Tibial artery (tissue), 4 donors: ENCODE data around the gene SNTG2.

Source experiments
- DNase-seq, 2 donors: peaks; one replicate each; pipeline ENCODE4 v3.0.0-alpha.2; 2019
- H3K27ac ChIP-seq, 2 donors: fragments of 200-600 bp; sonication (generic) in 1 of 2; 1 replicate in 1 of 2; 2 replicates in 1 of 2; pipeline ENCODE4 v1.5.1; 2018 to 2019; ENCODE audit warnings: mild to moderate bottlenecking in 1 of 2
- H3K27me3 ChIP-seq, 2 donors: fragments of 200-600 bp; sonication (generic) in 1 of 2; one replicate each; pipeline versions ENCODE4 v1.5.1 to v1.6.0; 2016 to 2019
- H3K36me3 ChIP-seq, 3 donors: fragments of 200-600 bp; sonication (generic) in 2 of 3; one replicate each; pipeline ENCODE4 v1.5.1; 2016 to 2019; ENCODE audit warnings: mild to moderate bottlenecking in 2 of 3
- H3K4me1 ChIP-seq, 4 donors: fragments of 200-600 bp; sonication (generic) in 2 of 4; 1 replicate in 3 of 4; 2 replicates in 1 of 4; pipeline ENCODE4 v1.5.1; 2016 to 2019
- H3K4me3 ChIP-seq, 2 donors: fragments of 200-600 bp; sonication (generic) in 1 of 2; 1 replicate in 1 of 2; 2 replicates in 1 of 2; pipeline ENCODE4 v1.5.1; 2018 to 2019; ENCODE audit warnings: mild to moderate bottlenecking in 2 of 2
- H3K9me3 ChIP-seq, 3 donors: fragments of 200-600 bp; sonication (generic) in 1 of 3; one replicate each; pipeline ENCODE4 v1.5.1; 2016 to 2019
- intact Hi-C: fragments of 100-400 bp; cut with DNase I; formaldehyde crosslinking; loops from one replicate; pipeline ENCODE4 v1.15.0; 2023; ENCODE audit warnings: low total_unique reads
- TF ChIP-seq, protein P1 (sequence below), 2 experiments: fragments of 200-600 bp in 1 of 2; fragments of 450-650 bp in 1 of 2; IDR thresholded peaks; one replicate each; pipeline ENCODE4 v1.5.1; 2017 to 2019; ENCODE audit warnings: antibody characterized with exemption in 2 of 2, mild to moderate bottlenecking in 1 of 2, moderate library complexity in 1 of 2

SNTG2 gene

DNA sequence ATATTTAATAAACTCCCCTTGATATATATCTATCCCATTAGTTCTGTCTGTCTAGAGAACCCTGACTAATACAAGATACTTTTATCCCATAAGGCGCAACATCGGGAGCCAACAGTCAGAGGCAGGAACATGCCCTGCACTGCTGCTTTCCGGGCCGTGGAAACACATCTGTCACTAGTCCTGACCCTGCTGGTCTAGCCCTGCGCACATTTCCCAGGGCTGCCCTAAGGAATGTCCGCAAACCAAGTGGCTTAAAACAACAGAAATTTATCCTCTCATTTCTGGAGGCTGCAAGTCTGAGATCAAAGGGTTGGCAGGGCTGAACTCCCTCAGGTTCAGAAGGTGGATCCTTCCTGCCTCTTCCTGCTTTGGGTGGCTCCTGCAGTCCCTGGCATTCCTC, 348.4 kb downstream of the SNTG2 start:
- H3K4me3 ChIP-seq = no peak overlapping the region
- no peaks in the 10 kb centered on the region for H3K4me1 ChIP-seq
- intact Hi-C loops = no loop called here
- no peak for DNase-seq
- H3K9me3 ChIP-seq = no peaks in the 10 kb centered on the region
- H3K27ac ChIP-seq = no peak overlapping the region
- H3K27me3 ChIP-seq = peaks cover 0 to 7% of the 10 kb centered on the region in 2 donors
- no peaks in the 10 kb centered on the region for H3K36me3 ChIP-seq
- TF ChIP-seq, protein P1, sequence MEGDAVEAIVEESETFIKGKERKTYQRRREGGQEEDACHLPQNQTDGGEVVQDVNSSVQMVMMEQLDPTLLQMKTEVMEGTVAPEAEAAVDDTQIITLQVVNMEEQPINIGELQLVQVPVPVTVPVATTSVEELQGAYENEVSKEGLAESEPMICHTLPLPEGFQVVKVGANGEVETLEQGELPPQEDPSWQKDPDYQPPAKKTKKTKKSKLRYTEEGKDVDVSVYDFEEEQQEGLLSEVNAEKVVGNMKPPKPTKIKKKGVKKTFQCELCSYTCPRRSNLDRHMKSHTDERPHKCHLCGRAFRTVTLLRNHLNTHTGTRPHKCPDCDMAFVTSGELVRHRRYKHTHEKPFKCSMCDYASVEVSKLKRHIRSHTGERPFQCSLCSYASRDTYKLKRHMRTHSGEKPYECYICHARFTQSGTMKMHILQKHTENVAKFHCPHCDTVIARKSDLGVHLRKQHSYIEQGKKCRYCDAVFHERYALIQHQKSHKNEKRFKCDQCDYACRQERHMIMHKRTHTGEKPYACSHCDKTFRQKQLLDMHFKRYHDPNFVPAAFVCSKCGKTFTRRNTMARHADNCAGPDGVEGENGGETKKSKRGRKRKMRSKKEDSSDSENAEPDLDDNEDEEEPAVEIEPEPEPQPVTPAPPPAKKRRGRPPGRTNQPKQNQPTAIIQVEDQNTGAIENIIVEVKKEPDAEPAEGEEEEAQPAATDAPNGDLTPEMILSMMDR (IDR thresholded peaks at IDR 0.05) = no peak

DNA sequence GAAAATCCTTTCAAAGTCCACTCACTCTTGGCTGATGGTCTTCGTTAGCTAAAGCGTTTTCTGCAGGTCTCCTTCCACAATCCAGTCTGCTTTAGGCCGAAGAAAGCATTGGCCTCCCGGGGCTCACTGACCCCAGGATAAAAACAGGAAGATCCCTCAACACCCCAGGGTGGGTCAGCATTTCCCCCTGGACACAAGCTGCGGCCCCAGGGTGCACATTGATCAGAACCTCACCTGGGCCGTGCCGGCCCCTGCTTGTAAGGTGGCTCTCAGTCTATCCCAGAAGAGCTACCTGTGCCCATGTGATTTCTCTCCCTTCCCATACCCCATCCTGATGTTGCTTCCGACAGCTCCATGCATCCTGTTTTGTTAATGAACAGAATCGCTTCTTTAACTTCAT, 349.6 kb downstream of the SNTG2 start:
- TF ChIP-seq, protein P1 (IDR thresholded peaks at IDR 0.05) = no peak
- H3K4me3 ChIP-seq = no peak overlapping the region

DNA sequence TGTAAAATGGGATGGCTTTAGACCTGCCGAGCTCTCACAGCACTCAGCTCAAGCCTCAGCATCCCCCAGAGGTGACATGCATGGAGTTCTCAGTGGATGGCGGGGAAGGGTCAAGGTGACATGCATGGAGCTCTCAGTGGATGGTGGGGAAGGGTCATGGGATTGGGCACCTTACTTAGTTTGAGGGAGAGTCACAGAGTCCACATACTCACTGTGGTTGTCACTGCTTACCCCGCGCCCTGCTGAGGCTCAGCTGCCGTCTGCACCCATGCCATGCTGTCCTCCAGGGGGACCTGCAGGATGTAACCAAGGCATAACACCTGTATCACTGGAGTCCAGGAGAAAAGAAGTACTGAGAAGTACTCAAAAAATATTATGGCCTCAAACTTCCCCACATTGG, 350.4 kb downstream of the SNTG2 start:
- no peak for DNase-seq
- no peaks in the 10 kb centered on the region for H3K4me1 ChIP-seq
- H3K27me3 ChIP-seq = peaks cover 0 to 7% of the 10 kb centered on the region in 2 donors
- intact Hi-C loops = no loop called here
- no peaks in the 10 kb centered on the region for H3K36me3 ChIP-seq
- H3K9me3 ChIP-seq = no peaks in the 10 kb centered on the region
- TF ChIP-seq, protein P1 (IDR thresholded peaks at IDR 0.05) = no peak
- H3K4me3 ChIP-seq = no peak overlapping the region
- no peak overlapping the region for H3K27ac ChIP-seq

More for the DNA sequence above, 349.6 kb downstream of the SNTG2 start:
- Histone ChIP-seq H3K4me1 (no peaks in the 10 kb centered on the region), H3K27me3 (peaks cover 0 to 7% of the 10 kb centered on the region in 2 donors), H3K9me3 (no peaks in the 10 kb centered on the region), H3K27ac (no peak overlapping the region), H3K36me3 (no peaks in the 10 kb centered on the region)
- intact Hi-C loops = no loop called here
- no peak for DNase-seq

DNA sequence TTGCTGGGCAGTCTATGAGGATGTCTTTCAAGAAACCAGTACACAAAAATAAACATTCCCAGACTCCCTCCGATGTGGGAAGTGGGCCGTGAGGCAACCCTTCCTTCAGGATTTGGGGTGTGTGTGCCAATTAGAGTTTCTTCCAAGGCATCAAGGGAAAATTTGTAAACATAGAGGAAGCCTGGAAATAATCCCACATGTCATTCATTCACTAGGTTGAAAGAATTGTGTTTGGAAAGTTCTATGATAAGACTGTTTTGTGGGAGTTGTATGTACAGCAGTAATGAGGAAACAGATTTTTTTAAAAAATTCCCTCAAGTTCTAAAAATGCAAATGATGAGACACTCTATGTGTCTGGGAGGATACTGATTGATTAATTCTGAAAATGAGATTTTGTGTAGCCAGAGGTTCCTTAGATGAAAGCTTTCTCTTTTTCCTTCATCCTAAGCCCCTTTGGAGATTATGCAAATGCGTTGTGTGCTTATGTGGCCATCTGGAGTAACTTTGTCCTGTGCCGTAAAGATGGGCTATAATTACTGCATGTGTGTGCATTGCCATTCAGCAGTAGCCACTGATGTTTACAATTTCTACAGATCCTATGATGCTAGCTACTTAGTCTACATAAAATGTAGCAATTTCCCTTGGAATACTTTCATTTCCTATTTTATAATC, 354.8 kb downstream of the SNTG2 start:
- no peak for DNase-seq
- no peaks in the 10 kb centered on the region for H3K9me3 ChIP-seq
- no peak overlapping the region for H3K27ac ChIP-seq
- TF ChIP-seq, protein P1 (IDR thresholded peaks at IDR 0.05) = no peak
- H3K36me3 ChIP-seq = no peaks in the 10 kb centered on the region
- peaks cover 0 to 2% of the 10 kb centered on the region in 2 donors for H3K27me3 ChIP-seq
- intact Hi-C loops = no loop called here
- no peak overlapping the region for H3K4me3 ChIP-seq
- no peaks in the 10 kb centered on the region for H3K4me1 ChIP-seq

DNA sequence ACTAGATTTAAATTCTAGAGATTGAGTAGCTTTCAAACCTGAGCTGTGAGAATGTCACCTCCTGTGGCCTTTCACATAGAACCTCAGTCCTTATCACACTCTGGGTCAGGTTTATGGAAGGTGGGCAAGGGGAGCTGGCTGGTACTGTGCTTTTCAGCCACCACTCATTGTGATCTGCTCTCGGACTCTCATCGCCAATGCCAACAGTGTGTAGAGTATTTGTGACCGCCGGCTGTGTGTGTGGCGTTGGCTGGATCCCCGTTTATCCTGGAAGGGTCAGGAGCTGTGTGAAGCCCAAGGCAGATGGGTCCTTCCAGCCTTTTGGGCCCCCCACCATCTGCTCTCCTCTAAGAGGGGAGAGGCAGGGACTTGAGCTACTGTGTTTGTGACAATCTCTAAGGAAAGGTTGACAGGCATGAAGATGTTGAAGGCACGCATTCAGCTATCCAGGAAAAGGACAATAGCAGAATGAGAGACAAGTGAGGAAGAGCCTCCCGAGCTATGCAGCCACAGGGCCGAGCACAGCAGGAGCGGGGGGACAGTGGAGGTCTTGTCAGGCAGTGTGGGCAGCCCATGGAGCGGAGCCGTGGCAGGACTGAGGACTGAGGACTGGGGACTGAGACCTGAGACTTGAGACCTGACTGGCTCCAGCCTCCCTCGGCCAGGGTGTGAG, 355.5 kb downstream of the SNTG2 start:
- H3K4me1 ChIP-seq = no peaks in the 10 kb centered on the region
- intact Hi-C loops = no loop called here
- H3K4me3 ChIP-seq = no peak overlapping the region
- TF ChIP-seq, protein P1 (IDR thresholded peaks at IDR 0.05) = no peak
- no peaks in the 10 kb centered on the region for H3K36me3 ChIP-seq
- no peak for DNase-seq
- peaks cover 0 to 2% of the 10 kb centered on the region in 2 donors for H3K27me3 ChIP-seq
- H3K9me3 ChIP-seq = no peaks in the 10 kb centered on the region
- H3K27ac ChIP-seq = no peak overlapping the region
